Measurements from ENCODE around the gene HAGHL.

The HAGHL gene

GRCh38 chr16:721765-722540 lies 5.0 kb upstream of the HAGHL start:
- H3K36me3 ChIP-seq (ENCODE audit: control insufficient read depth, insufficient read depth, low read length): no peaks in the 10 kb centered on the region
- peak overlapping the region; percentile 37 for H3K27ac ChIP-seq (ENCODE audit: insufficient read depth, low read length, poor library complexity, severe bottlenecking)
- DNase-seq: no peak
- H3K27me3 ChIP-seq (replicated peaks; ENCODE audit: control insufficient read depth, insufficient read depth, low read length, poor library complexity, severe bottlenecking): no peaks in the 10 kb centered on the region
- no peaks in the 10 kb centered on the region for H3K9me3 ChIP-seq (ENCODE audit: control insufficient read depth, low read length)
- H3K4me3 ChIP-seq (ENCODE audit: insufficient read depth, low read depth, low read length, poor library complexity, severe bottlenecking): no peak overlapping the region
- H3K4me1 ChIP-seq (ENCODE audit: control insufficient read depth, insufficient read depth, low read length, poor library complexity, severe bottlenecking): peaks cover 27% of the 10 kb centered on the region

GRCh38 chr16:722835-723633 lies 3.9 kb upstream of the HAGHL start:
- Histone ChIP-seq H3K4me3 (ENCODE audit: insufficient read depth, low read depth, low read length, poor library complexity, severe bottlenecking) (no peak overlapping the region), H3K27me3 (replicated peaks; ENCODE audit: control insufficient read depth, insufficient read depth, low read length, poor library complexity, severe bottlenecking) (no peaks in the 10 kb centered on the region)

GRCh38 chr16:723695-724094 lies 3.2 kb upstream of the HAGHL start:
- Histone ChIP-seq H3K4me3 (ENCODE audit: insufficient read depth, low read depth, low read length, poor library complexity, severe bottlenecking) (no peak overlapping the region), H3K4me1 (ENCODE audit: control insufficient read depth, insufficient read depth, low read length, poor library complexity, severe bottlenecking) (peaks cover 39% of the 10 kb centered on the region)

More at GRCh38 chr16:722835-723633, 3.9 kb upstream of the HAGHL start:
- Histone ChIP-seq H3K9me3 (ENCODE audit: control insufficient read depth, low read length) (no peaks in the 10 kb centered on the region), H3K4me1 (ENCODE audit: control insufficient read depth, insufficient read depth, low read length, poor library complexity, severe bottlenecking) (peaks cover 36% of the 10 kb centered on the region), H3K27ac (ENCODE audit: insufficient read depth, low read length, poor library complexity, severe bottlenecking) (no peak overlapping the region), H3K36me3 (ENCODE audit: control insufficient read depth, insufficient read depth, low read length) (no peaks in the 10 kb centered on the region)
- DNase-seq: no peak

GRCh38 chr16:724188-725040 lies 2.5 kb upstream of the HAGHL start:
- Histone ChIP-seq H3K36me3 (ENCODE audit: control insufficient read depth, insufficient read depth, low read length) (no peaks in the 10 kb centered on the region), H3K4me1 (ENCODE audit: control insufficient read depth, insufficient read depth, low read length, poor library complexity, severe bottlenecking) (peaks cover 39% of the 10 kb centered on the region), H3K9me3 (ENCODE audit: control insufficient read depth, low read length) (no peaks in the 10 kb centered on the region), H3K27ac (ENCODE audit: insufficient read depth, low read length, poor library complexity, severe bottlenecking) (no peak overlapping the region), H3K4me3 (ENCODE audit: insufficient read depth, low read depth, low read length, poor library complexity, severe bottlenecking) (no peak overlapping the region), H3K27me3 (replicated peaks; ENCODE audit: control insufficient read depth, insufficient read depth, low read length, poor library complexity, severe bottlenecking) (no peaks in the 10 kb centered on the region)
- DNase-seq: no peak

More at GRCh38 chr16:723695-724094, 3.2 kb upstream of the HAGHL start:
- Histone ChIP-seq H3K36me3 (ENCODE audit: control insufficient read depth, insufficient read depth, low read length) (no peaks in the 10 kb centered on the region), H3K9me3 (ENCODE audit: control insufficient read depth, low read length) (no peaks in the 10 kb centered on the region), H3K27ac (ENCODE audit: insufficient read depth, low read length, poor library complexity, severe bottlenecking) (no peak overlapping the region), H3K27me3 (replicated peaks; ENCODE audit: control insufficient read depth, insufficient read depth, low read length, poor library complexity, severe bottlenecking) (no peaks in the 10 kb centered on the region)
- DNase-seq: no peak

GRCh38 chr16:725041-725376 lies 1.9 kb upstream of the HAGHL start:
- DNase-seq: no peak

GRCh38 chr16:725463-726187 lies 1.3 kb upstream of the HAGHL start:
- H3K4me1 ChIP-seq (ENCODE audit: control insufficient read depth, insufficient read depth, low read length, poor library complexity, severe bottlenecking): peaks cover 31% of the 10 kb centered on the region
- no peak overlapping the region for H3K4me3 ChIP-seq (ENCODE audit: insufficient read depth, low read depth, low read length, poor library complexity, severe bottlenecking)
- H3K27me3 ChIP-seq (replicated peaks; ENCODE audit: control insufficient read depth, insufficient read depth, low read length, poor library complexity, severe bottlenecking): no peaks in the 10 kb centered on the region
- no peak for DNase-seq
- no peak overlapping the region for H3K27ac ChIP-seq (ENCODE audit: insufficient read depth, low read length, poor library complexity, severe bottlenecking)
- no peaks in the 10 kb centered on the region for H3K36me3 ChIP-seq (ENCODE audit: control insufficient read depth, insufficient read depth, low read length)
- no peaks in the 10 kb centered on the region for H3K9me3 ChIP-seq (ENCODE audit: control insufficient read depth, low read length)

More at GRCh38 chr16:725041-725376, 1.9 kb upstream of the HAGHL start:
- no peak overlapping the region for H3K4me3 ChIP-seq (ENCODE audit: insufficient read depth, low read depth, low read length, poor library complexity, severe bottlenecking)
- no peak overlapping the region for H3K27ac ChIP-seq (ENCODE audit: insufficient read depth, low read length, poor library complexity, severe bottlenecking)
- H3K9me3 ChIP-seq (ENCODE audit: control insufficient read depth, low read length): no peaks in the 10 kb centered on the region
- H3K27me3 ChIP-seq (replicated peaks; ENCODE audit: control insufficient read depth, insufficient read depth, low read length, poor library complexity, severe bottlenecking): no peaks in the 10 kb centered on the region
- no peaks in the 10 kb centered on the region for H3K36me3 ChIP-seq (ENCODE audit: control insufficient read depth, insufficient read depth, low read length)
- peaks cover 37% of the 10 kb centered on the region for H3K4me1 ChIP-seq (ENCODE audit: control insufficient read depth, insufficient read depth, low read length, poor library complexity, severe bottlenecking)

GRCh38 chr16:726188-726437 lies 793 bp upstream of the HAGHL start:
- Histone ChIP-seq H3K36me3 (ENCODE audit: control insufficient read depth, insufficient read depth, low read length) (no peaks in the 10 kb centered on the region), H3K4me1 (ENCODE audit: control insufficient read depth, insufficient read depth, low read length, poor library complexity, severe bottlenecking) (peaks cover 26% of the 10 kb centered on the region), H3K27me3 (replicated peaks; ENCODE audit: control insufficient read depth, insufficient read depth, low read length, poor library complexity, severe bottlenecking) (no peaks in the 10 kb centered on the region), H3K4me3 (ENCODE audit: insufficient read depth, low read depth, low read length, poor library complexity, severe bottlenecking) (no peak overlapping the region), H3K27ac (ENCODE audit: insufficient read depth, low read length, poor library complexity, severe bottlenecking) (no peak overlapping the region), H3K9me3 (ENCODE audit: control insufficient read depth, low read length) (no peaks in the 10 kb centered on the region)
- no peak for DNase-seq

- no peaks in the 10 kb centered on the region for H3K36me3 ChIP-seq (ENCODE audit: control insufficient read depth, insufficient read depth, low read length)
- peak overlapping the region; percentile 27 for H3K27ac ChIP-seq (ENCODE audit: insufficient read depth, low read length, poor library complexity, severe bottlenecking)
- H3K9me3 ChIP-seq (ENCODE audit: control insufficient read depth, low read length): no peaks in the 10 kb centered on the region
- DNase-seq: no peak
- H3K4me1 ChIP-seq (ENCODE audit: control insufficient read depth, insufficient read depth, low read length, poor library complexity, severe bottlenecking): peaks cover 17% of the 10 kb centered on the region
- H3K27me3 ChIP-seq (replicated peaks; ENCODE audit: control insufficient read depth, insufficient read depth, low read length, poor library complexity, severe bottlenecking): no peaks in the 10 kb centered on the region
- peak overlapping the region; percentile 75 for H3K4me3 ChIP-seq (ENCODE audit: insufficient read depth, low read depth, low read length, poor library complexity, severe bottlenecking)
Measured at GRCh38 chr16:727291-727977, 528 bp downstream of the HAGHL start.
